ENCODE results near the gene PTRH2.

DNA sequence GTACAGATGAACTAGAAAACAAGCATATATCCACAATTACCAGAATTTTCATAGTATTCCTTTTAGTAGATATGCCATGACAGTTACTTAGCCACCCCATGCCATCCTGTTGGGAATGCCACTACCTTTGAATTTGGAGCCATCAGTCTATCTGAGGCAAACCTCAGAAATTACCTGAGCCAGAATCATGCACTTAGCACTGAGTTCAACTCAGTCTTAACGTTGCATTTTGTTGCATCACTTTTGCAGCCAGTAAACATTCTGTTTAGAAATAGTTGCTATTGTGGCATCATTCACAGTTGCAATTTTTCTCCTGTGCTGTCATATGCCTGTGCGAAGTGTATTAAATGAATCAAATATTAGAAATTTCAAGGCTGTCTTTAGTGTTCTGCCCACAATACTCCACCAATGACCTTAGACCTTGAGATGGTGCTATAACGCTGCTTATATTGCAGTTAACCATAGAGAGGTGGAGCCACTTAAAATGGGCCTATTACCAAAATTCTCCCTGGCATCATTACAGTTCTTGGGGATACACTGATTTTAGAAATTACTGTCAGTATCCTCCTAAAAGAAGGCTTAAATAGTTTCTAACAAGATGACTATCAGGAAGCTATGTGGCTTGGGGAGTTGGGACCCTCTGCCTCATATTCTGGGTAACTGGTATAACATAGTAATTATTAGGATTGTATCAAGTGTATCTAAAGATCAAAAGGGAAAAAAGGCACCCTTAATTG, 11.1 kb downstream of the PTRH2 start:
- TF ChIP-seq, protein P1, sequence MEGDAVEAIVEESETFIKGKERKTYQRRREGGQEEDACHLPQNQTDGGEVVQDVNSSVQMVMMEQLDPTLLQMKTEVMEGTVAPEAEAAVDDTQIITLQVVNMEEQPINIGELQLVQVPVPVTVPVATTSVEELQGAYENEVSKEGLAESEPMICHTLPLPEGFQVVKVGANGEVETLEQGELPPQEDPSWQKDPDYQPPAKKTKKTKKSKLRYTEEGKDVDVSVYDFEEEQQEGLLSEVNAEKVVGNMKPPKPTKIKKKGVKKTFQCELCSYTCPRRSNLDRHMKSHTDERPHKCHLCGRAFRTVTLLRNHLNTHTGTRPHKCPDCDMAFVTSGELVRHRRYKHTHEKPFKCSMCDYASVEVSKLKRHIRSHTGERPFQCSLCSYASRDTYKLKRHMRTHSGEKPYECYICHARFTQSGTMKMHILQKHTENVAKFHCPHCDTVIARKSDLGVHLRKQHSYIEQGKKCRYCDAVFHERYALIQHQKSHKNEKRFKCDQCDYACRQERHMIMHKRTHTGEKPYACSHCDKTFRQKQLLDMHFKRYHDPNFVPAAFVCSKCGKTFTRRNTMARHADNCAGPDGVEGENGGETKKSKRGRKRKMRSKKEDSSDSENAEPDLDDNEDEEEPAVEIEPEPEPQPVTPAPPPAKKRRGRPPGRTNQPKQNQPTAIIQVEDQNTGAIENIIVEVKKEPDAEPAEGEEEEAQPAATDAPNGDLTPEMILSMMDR (IDR thresholded peaks at IDR 0.05), result no peak
- TF ChIP-seq POLR2A (IDR thresholded peaks at IDR 0.05), result no peak

Data from esophagus squamous epithelium (tissue), 4 donors.